IMR-90 (cell line): Measurements from ENCODE around the gene GABRB3. TPM values are rescaled to one million over a fixed set of nuclear protein-coding genes. Genes with fewer than 3 reads are reported as not detected.

Source experiments
- ATAC-seq: fragments of 200-7000 bp; cut with Tn5 transposase; 2 replicates; pipeline ENCODE4 v1.9.1; 2020; ENCODE audit warnings: low read depth, mild to moderate bottlenecking, moderate library complexity
- BruUV-seq: library from RNA; stranded (reverse); fragments of 400-500 nt; replicated peaks from 2 replicates; lab custom pipeline; 2021; lab: Mats Ljungman, UMichigan
- CTCF ChIA-PET: fragments of 300-600 bp; formaldehyde crosslinking; extraction: SDS; loops from one replicate; lab custom pipeline; 2021; ENCODE audit warnings: antibody characterized with exemption; lab: Yijun Ruan, JAX
- POLR2A ChIA-PET: fragments of 300-600 bp; sonication (Branson Sonifier 250); formaldehyde crosslinking; loops from one replicate; lab custom pipeline; 2022; ENCODE audit warnings: antibody characterized with exemption; ENCODE audit not compliant: unreplicated experiment; lab: Charles Lee
- DNase-seq: peaks from one replicate; pipeline ENCODE4 v3.0.0; 2013
- H2AFZ ChIP-seq: replicated peaks from 2 replicates; pipeline ENCODE3; 2013; ENCODE audit warnings: low read length, mild to moderate bottlenecking; ENCODE audit not compliant: poor library complexity
- H2AK5ac ChIP-seq: 2 replicates; pipeline ENCODE4 v1.6.1; 2013; ENCODE audit warnings: low read depth, low read length, inconsistent platforms
- H2AK9ac ChIP-seq: replicated peaks from 2 replicates; pipeline ENCODE3; 2013; ENCODE audit warnings: mild to moderate bottlenecking, low read depth, low read length, moderate library complexity; ENCODE audit not compliant: poor library complexity
- H2BK120ac ChIP-seq: 2 replicates; pipeline ENCODE4 v1.6.1; 2013; ENCODE audit warnings: low read depth, low read length, inconsistent platforms
- H2BK15ac ChIP-seq: 3 replicates; pipeline ENCODE4 v1.6.1; 2013; ENCODE audit warnings: low read depth, low read length, inconsistent platforms
- H2BK20ac ChIP-seq: 2 replicates; pipeline ENCODE4 v1.6.1; 2013; ENCODE audit warnings: low read depth, mild to moderate bottlenecking, inconsistent platforms, low read length, moderate library complexity
- H2BK5ac ChIP-seq: 2 replicates; pipeline ENCODE4 v1.6.1; 2013; ENCODE audit warnings: mild to moderate bottlenecking, low read depth, low read length, inconsistent platforms; ENCODE audit not compliant: poor library complexity, severe bottlenecking
- H3K14ac ChIP-seq: replicated peaks from 2 replicates; pipeline ENCODE4 v1.6.1; 2013; ENCODE audit warnings: low read depth, low read length, inconsistent platforms
- H3K18ac ChIP-seq: 2 replicates; pipeline ENCODE4 v1.6.1; 2013; ENCODE audit warnings: low read depth, low read length, control low read depth
- H3K23ac ChIP-seq: 2 replicates; pipeline ENCODE4 v1.6.1; 2013; ENCODE audit warnings: low read depth, low read length, inconsistent platforms
- H3K27ac ChIP-seq: 2 replicates; pipeline ENCODE4 v1.5.1; 2013; ENCODE audit warnings: mild to moderate bottlenecking, control low read depth, low read length; ENCODE audit not compliant: insufficient read depth
- H3K27me3 ChIP-seq: 2 replicates; pipeline ENCODE4 v1.6.1; 2013; ENCODE audit warnings: low read length; ENCODE audit not compliant: control insufficient read depth, insufficient read depth
- H3K36me3 ChIP-seq: 2 replicates; pipeline ENCODE4 v1.6.1; 2013; ENCODE audit warnings: low read length, mixed read lengths; ENCODE audit not compliant: control insufficient read depth, insufficient read depth
- H3K4ac ChIP-seq: 2 replicates; pipeline ENCODE4 v1.6.1; 2013; ENCODE audit warnings: low read depth, low read length, inconsistent platforms
- H3K4me1 ChIP-seq: 2 replicates; pipeline ENCODE4 v1.6.1; 2013; ENCODE audit warnings: low read length, mixed read lengths; ENCODE audit not compliant: control insufficient read depth, insufficient read depth
- H3K4me2 ChIP-seq: 2 replicates; pipeline ENCODE4 v1.6.1; 2013; ENCODE audit warnings: low read depth, mild to moderate bottlenecking, control low read depth, low read length, moderate library complexity
- H3K4me3 ChIP-seq: 2 replicates; pipeline ENCODE4 v1.5.1; 2013; ENCODE audit warnings: low read depth, mild to moderate bottlenecking, control low read depth, low read length, moderate library complexity; ENCODE audit not compliant: insufficient read depth
- H3K56ac ChIP-seq: 2 replicates; pipeline ENCODE4 v1.6.1; 2013; ENCODE audit warnings: low read length, inconsistent platforms; ENCODE audit not compliant: insufficient read depth; ENCODE audit errors: extremely low read depth
- H3K79me1 ChIP-seq, 2 experiments: 2 replicates each; pipeline ENCODE4 v1.6.1; 2013; ENCODE audit warnings: low read length in 2 of 2, inconsistent platforms in 1 of 2, low read depth in 1 of 2
- H3K9ac ChIP-seq: 2 replicates; pipeline ENCODE4 v1.6.1; 2013; ENCODE audit warnings: low read depth, low read length, control low read depth
- H3K9me1 ChIP-seq: 2 replicates; pipeline ENCODE4 v1.6.1; 2013; ENCODE audit warnings: low read length, inconsistent platforms; ENCODE audit not compliant: insufficient read depth
- H3K9me3 ChIP-seq: 2 replicates; pipeline ENCODE4 v1.6.1; 2013; ENCODE audit warnings: low read length; ENCODE audit not compliant: control insufficient read depth, insufficient read depth
- H4K20me1 ChIP-seq: 2 replicates; pipeline ENCODE4 v1.6.1; 2013; ENCODE audit warnings: low read length, inconsistent platforms; ENCODE audit not compliant: insufficient read depth
- H4K5ac ChIP-seq: 2 replicates; pipeline ENCODE4 v1.6.1; 2013; ENCODE audit warnings: mild to moderate bottlenecking, low read depth, low read length, control low read depth
- H4K8ac ChIP-seq, 2 experiments: 2 replicates each; pipeline ENCODE4 v1.6.1; 2013; ENCODE audit warnings: low read depth in 2 of 2, low read length in 2 of 2, control low read depth in 1 of 2, inconsistent platforms in 1 of 2
- H4K91ac ChIP-seq: 2 replicates; pipeline ENCODE4 v1.6.1; 2013; ENCODE audit warnings: low read depth, low read length, inconsistent platforms; ENCODE audit not compliant: insufficient read depth
- BHLHE40 ChIP-seq: fragments of 150-350 bp; IDR thresholded peaks from 2 replicates; pipeline ENCODE4 v1.6.1; 2016; ENCODE audit warnings: mild to moderate bottlenecking, low read depth, low read length
- CEBPB ChIP-seq: IDR thresholded peaks from 2 replicates; pipeline ENCODE4 v1.6.1; 2012; ENCODE audit warnings: low read depth, low read length, improper control_type of control experiment
- CHD1 ChIP-seq: IDR thresholded peaks from 2 replicates; pipeline ENCODE4 v1.6.1; 2012; ENCODE audit warnings: low read depth, low read length, improper control_type of control experiment
- CTCF ChIP-seq: conservative IDR thresholded peaks from 2 replicates; pipeline ENCODE4 v1.5.1; 2012; ENCODE audit warnings: mild to moderate bottlenecking, low read depth, low read length, improper control_type of control experiment
- ELK1 ChIP-seq: fragments of 150-350 bp; IDR thresholded peaks from 2 replicates; pipeline ENCODE4 v1.6.1; 2016; ENCODE audit warnings: low read depth, mild to moderate bottlenecking, low read length, moderate library complexity, borderline replicate concordance
- FOS ChIP-seq: fragments of 150-350 bp; IDR thresholded peaks from 2 replicates; pipeline ENCODE4 v1.6.1; 2016; ENCODE audit warnings: low read depth, low read length
- MAFK ChIP-seq: IDR thresholded peaks from 2 replicates; pipeline ENCODE4 v1.6.1; 2012; ENCODE audit warnings: low read depth, low read length, improper control_type of control experiment
- MAZ ChIP-seq: IDR thresholded peaks from 2 replicates; pipeline ENCODE4 v1.6.1; 2012; ENCODE audit warnings: low read depth, mild to moderate bottlenecking, low read length, improper control_type of control experiment, moderate library complexity, borderline replicate concordance
- MXI1 ChIP-seq: IDR thresholded peaks from 2 replicates; pipeline ENCODE4 v1.6.1; 2012; ENCODE audit warnings: low read depth, mild to moderate bottlenecking, low read length, moderate library complexity, borderline replicate concordance
- NFE2L2 ChIP-seq: fragments of 150-350 bp; IDR thresholded peaks from 2 replicates; pipeline ENCODE4 v1.6.1; 2016; ENCODE audit warnings: low read depth, mild to moderate bottlenecking, low read length
- POLR2A ChIP-seq: IDR thresholded peaks from 2 replicates; pipeline ENCODE4 v1.6.1; 2012; ENCODE audit warnings: mild to moderate bottlenecking, low read depth, low read length
- RAD21 ChIP-seq: IDR thresholded peaks from 2 replicates; pipeline ENCODE4 v1.6.1; 2012; ENCODE audit warnings: low read length, improper control_type of control experiment
- RCOR1 ChIP-seq: IDR thresholded peaks from 2 replicates; pipeline ENCODE4 v1.6.1; 2012; ENCODE audit warnings: mild to moderate bottlenecking, low read length, improper control_type of control experiment; ENCODE audit not compliant: insufficient replicate concordance
- RFX5 ChIP-seq: IDR thresholded peaks from 2 replicates; pipeline ENCODE4 v1.8.0; 2012; ENCODE audit warnings: low read depth, mild to moderate bottlenecking, low read length, moderate library complexity
- SMC3 ChIP-seq: fragments of 150-350 bp; IDR thresholded peaks from 2 replicates; pipeline ENCODE4 v1.6.1; 2016; ENCODE audit warnings: low read depth, mild to moderate bottlenecking, antibody characterized with exemption, low read length, moderate library complexity
- USF2 ChIP-seq: fragments of 150-350 bp; IDR thresholded peaks from 2 replicates; pipeline ENCODE4 v1.6.1; 2017; ENCODE audit warnings: mild to moderate bottlenecking, antibody characterized with exemption, low read length, low read depth
- dilution Hi-C: fragments of 300-500 bp; cut with HindIII; formaldehyde crosslinking; loops from one replicate; pipeline ENCODE4 v1.14.3; 2018; ENCODE audit warnings: low sequenced_read_pairs; ENCODE audit not compliant: unreplicated experiment
- in situ Hi-C: fragments of 300-500 bp; cut with MboI; formaldehyde crosslinking; loops from 3 replicates; pipeline ENCODE4 v1.14.3; 2019; ENCODE audit warnings: low sequenced_read_pairs, inconsistent platforms, mixed read lengths
- intact Hi-C: fragments of 100-400 bp; cut with micrococcal nuclease; formaldehyde crosslinking; loops from 2 replicates; pipeline ENCODE4 v1.10.0; 2022
- polyA plus RNA-seq, 3 experiments: library from polyadenylated mRNA; depleted of rRNA; stranded (reverse); fragments of >200 nt; gene quantifications; 2 replicates each; pipeline ENCODE4 v1.2.3, GENCODE V29; 2012; ENCODE audit warnings: low replicate concordance in 1 of 3
- total RNA-seq: library from RNA; depleted of rRNA; stranded (reverse); fragments of >200 nt; gene quantifications from 2 replicates; pipeline ENCODE4 v1.2.3, GENCODE V29; 2012

GABRB3 gene
- total and polyA plus RNA-seq, 2 of the 4 experiments (the other 2 are of a cell fraction) = 0.36 to 0.54 TPM

- BruUV-seq = no TSS peak
- H3K9me1 ChIP-seq = no peaks in the 10 kb centered on the region
- H3K56ac ChIP-seq = no peak overlapping the region
- H4K5ac ChIP-seq = no peak overlapping the region
- ChIA-PET POLR2A (no interaction called here), CTCF (no interaction called here)
- H2AK9ac ChIP-seq = no peak overlapping the region
- no peak overlapping the region for H3K9ac ChIP-seq
- no peak overlapping the region for H3K18ac ChIP-seq
- no peaks in the 10 kb centered on the region for H3K27me3 ChIP-seq
- dilution Hi-C loops (no loop called here), in situ Hi-C loops (no loop called here), intact Hi-C loops (no loop called here)
- no peak overlapping the region for H2BK120ac ChIP-seq
- ATAC-seq (no peak), DNase-seq (no peak)
- no peaks in the 10 kb centered on the region for H3K79me1 ChIP-seq
- H3K9me3 ChIP-seq = peaks cover 25% of the 10 kb centered on the region
- no peak overlapping the region for H3K27ac ChIP-seq
- H2BK15ac ChIP-seq = no peak overlapping the region
- no peak for TF ChIP-seq SMC3
- no peak for TF ChIP-seq CTCF
- TF ChIP-seq BHLHE40 = no peak
- no peak for TF ChIP-seq FOS
- no peak for TF ChIP-seq RCOR1
- no peak for TF ChIP-seq ELK1
- TF ChIP-seq CHD1 = no peak
- TF ChIP-seq MAZ = no peak
- no peak for TF ChIP-seq POLR2A
- no peak for TF ChIP-seq USF2
- no peak for TF ChIP-seq NFE2L2
- no peak for TF ChIP-seq MAFK
- no peak for TF ChIP-seq RFX5
- no peak for TF ChIP-seq CEBPB
- no peak for TF ChIP-seq RAD21
- TF ChIP-seq MXI1 = no peak
- H4K8ac ChIP-seq = no peak overlapping the region
- no peaks in the 10 kb centered on the region for H4K20me1 ChIP-seq
- H3K4me3 ChIP-seq = no peak overlapping the region
- no peak overlapping the region for H2AFZ ChIP-seq
- no peak overlapping the region for H3K4me2 ChIP-seq
- no peaks in the 10 kb centered on the region for H3K4me1 ChIP-seq
- no peak overlapping the region for H3K14ac ChIP-seq
- H3K4ac ChIP-seq = no peak overlapping the region
- H2BK5ac ChIP-seq = no peak overlapping the region
- H4K91ac ChIP-seq = no peak overlapping the region
- H3K23ac ChIP-seq = no peak overlapping the region
- no peak overlapping the region for H2AK5ac ChIP-seq
- no peaks in the 10 kb centered on the region for H3K36me3 ChIP-seq
- no peak overlapping the region for H2BK20ac ChIP-seq
Measured at GRCh38 chr15:26504009-26504408, 268.9 kb downstream of the GABRB3 start.
